Measurements from ENCODE around the gene NUP205.

DNA sequence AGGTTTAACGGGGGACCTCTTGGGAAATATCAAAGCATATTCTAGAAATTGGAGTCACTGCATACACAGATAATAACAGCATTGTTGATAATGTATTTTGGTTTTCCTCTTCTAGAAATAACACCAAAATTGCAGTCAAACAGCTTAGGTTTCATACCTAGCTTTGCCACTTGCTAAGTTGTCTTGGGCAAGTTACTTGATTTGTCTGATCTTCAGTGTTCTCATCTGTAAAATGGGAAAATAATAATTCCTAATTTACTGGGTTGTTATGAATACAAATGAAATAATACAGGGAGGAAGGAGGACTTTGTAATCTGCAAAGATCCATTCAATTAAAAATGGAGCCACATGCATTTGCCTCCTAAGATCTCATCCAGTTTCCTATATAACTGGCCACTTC lies 20.3 kb upstream of the NUP205 start:
- no peak for TF ChIP-seq CTCF (IDR thresholded peaks at IDR 0.05 in 8 of 11, conservative IDR thresholded peaks at IDR 0.05 in 3 of 11)
- no peak for TF ChIP-seq POLR2A (IDR thresholded peaks at IDR 0.05)
- no peak for TF ChIP-seq POLR2AphosphoS5 (IDR thresholded peaks at IDR 0.05)
